ENCODE data around the gene FOXC2. TPM values are rescaled to one million over a fixed set of nuclear protein-coding genes. Genes with fewer than 3 reads are reported as not detected.

The FOXC2 gene
- total and polyA plus RNA-seq, 9 of the 15 experiments (the other 6 are each of a cell fraction or from before 2014, with no cell fraction given) = 0.01 to 0.11 (median 0.10) TPM; not detected in 5

GRCh38 chr16:86575754-86576557 is 9.3 kb downstream of the FOXC2 start (continued):
- TF ChIP-seq MAZ (CRISPR knock-in tag; conservative IDR thresholded peaks at IDR 0.05 in 1 of 2, IDR thresholded peaks at IDR 0.05 in 1 of 2) (peak in 1 of 2 experiments; percentile 84; a peak in 2 of 4 replicates), E2F6 (IDR thresholded peaks at IDR 0.05; ENCODE audit: borderline replicate concordance in 1 of 2, extremely low read depth in 1 of 2, insufficient read depth in 1 of 2, insufficient read length in 1 of 2, low read depth in 1 of 2, low read length in 1 of 2, poor library complexity in 1 of 2, severe bottlenecking in 1 of 2) (peak in 1 of 2 experiments; percentile 34), PTTG1 (tag; IDR thresholded peaks at IDR 0.05; ENCODE audit: low read depth) (no peak), PYGO2 (tag; IDR thresholded peaks at IDR 0.05) (no peak), SMARCE1 (IDR thresholded peaks at IDR 0.05) (peak; percentile 55; the same call in 1 of the 2 replicates), GABPA (tag; conservative IDR thresholded peaks at IDR 0.05; ENCODE audit: low read depth) (peak; percentile 43; the same call in 1 of the 2 replicates), BCLAF1 (IDR thresholded peaks at IDR 0.05; ENCODE audit: borderline replicate concordance in 1 of 2, control insufficient read depth in 1 of 2, low read depth in 2 of 2, low read length in 1 of 2) (0 out of 4 replicates have a peak, but pooled peaks of 1 of the 2 experiments have one; percentile 46), PHF21A (IDR thresholded peaks at IDR 0.05; ENCODE audit: borderline replicate concordance, low read depth) (peak; percentile 56), BDP1 (IDR thresholded peaks at IDR 0.05; ENCODE audit: insufficient read depth, insufficient read length) (no peak), THRB (CRISPR knock-in tag; conservative IDR thresholded peaks at IDR 0.05) (no peak), NR1H2 (CRISPR knock-in tag; IDR thresholded peaks at IDR 0.05) (no peak), ZNF512 (tag; IDR thresholded peaks at IDR 0.05) (0 out of 2 replicates have a peak, but pooled peaks have one; percentile 18), SP1 (CRISPR knock-in tag; IDR thresholded peaks at IDR 0.05) (peak; percentile 53; the same call in 1 of the 2 replicates), ZFP36 (IDR thresholded peaks at IDR 0.05; ENCODE audit: low read depth, low read length, partially characterized antibody) (peak; percentile 7), POLR2B (IDR thresholded peaks at IDR 0.05; ENCODE audit: low read depth, partially characterized antibody) (no peak), NRF1 (conservative IDR thresholded peaks at IDR 0.05 in 1 of 2, IDR thresholded peaks at IDR 0.05 in 1 of 2) (peak; percentile 47 to 48; a peak in 3 of 4 replicates)
